ENCODE results near the gene ANXA6.

DNA sequence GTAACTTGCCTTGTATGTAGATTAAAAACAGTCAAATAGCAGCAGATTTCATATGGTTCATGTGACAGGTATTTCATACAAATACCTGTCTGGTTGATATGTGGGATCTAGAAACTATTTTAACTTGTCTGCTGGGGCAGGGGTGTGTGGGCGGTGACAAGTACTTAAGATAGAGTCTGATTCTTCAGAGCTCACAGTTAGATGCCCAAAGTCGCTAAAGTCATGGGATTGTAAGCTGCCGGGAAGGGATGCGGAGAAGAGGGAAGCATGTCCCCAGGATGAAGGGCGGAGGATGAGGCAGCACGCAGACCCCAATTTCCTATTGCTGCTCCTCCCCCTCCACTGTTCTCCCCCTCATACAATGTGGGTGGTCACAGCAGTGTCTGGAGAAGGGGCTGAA is 13.3 kb downstream of the ANXA6 start:
- no peak for TF ChIP-seq ZNF274 (IDR thresholded peaks at IDR 0.05; ENCODE audit: low read depth, low read length)
- TF ChIP-seq YY1 (IDR thresholded peaks at IDR 0.05; ENCODE audit: insufficient read depth, insufficient read length): no peak
- TF ChIP-seq SUZ12 (IDR thresholded peaks at IDR 0.05; ENCODE audit: extremely low read depth, insufficient read depth, insufficient read length): no peak

All from NT2/D1 (cell line).